CD4-positive, alpha-beta T cell treated with Interleukin-17A for 4 hours (primary cell): ENCODE measurements around the gene CLINT1.
"Not testable (repeated sequence)": the region's sequence is repeated elsewhere in the genome, so short reads cannot be mapped to it uniquely, and the experiment has no call there.

Source experiments
- DNase-seq: peaks from one replicate; pipeline ENCODE4 v3.0.0-alpha.2; 2020; ENCODE audit warnings: mixed read lengths

Gene CLINT1

GRCh38 chr5:157858527-157859226 is at the start of gene CLINT1:
CLINT1 (minus strand) TSS chr5:157859145; CDS start chr5:157858970, 175 bp downstream.
- DNase-seq, result peak; percentile 92

- DNase-seq, result no peak
Measured at GRCh38 chr5:157908459-157908858, 49.5 kb upstream of the CLINT1 start.

DNA sequence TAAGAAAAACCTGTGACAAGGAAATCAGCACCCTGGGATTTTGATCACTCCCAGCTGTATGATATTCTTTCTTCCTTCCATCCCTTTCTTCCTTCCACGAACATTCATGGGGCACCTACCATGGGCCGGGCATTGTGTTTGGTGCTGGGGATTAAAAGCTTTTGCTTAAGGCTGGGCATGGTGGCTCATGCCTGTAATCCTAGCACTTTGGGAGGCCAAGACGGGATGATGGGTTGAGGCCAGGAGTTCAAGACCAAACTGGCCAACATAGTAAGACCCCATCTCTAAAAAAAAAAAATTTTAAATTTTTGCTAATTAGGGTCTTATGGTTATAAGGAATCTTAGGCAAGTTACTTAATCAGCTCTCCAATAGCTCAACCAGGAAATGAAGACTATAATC is 48.5 kb upstream of the CLINT1 start:
- DNase-seq, result no peak

GRCh38 chr5:157903117-157903450 is 44.1 kb upstream of the CLINT1 start:
- no peak for DNase-seq

- no peak for DNase-seq
Measured at GRCh38 chr5:157902449-157903116, 43.6 kb upstream of the CLINT1 start.

- no peak for DNase-seq
Measured at GRCh38 chr5:157900644-157901043, 41.7 kb upstream of the CLINT1 start.

DNA sequence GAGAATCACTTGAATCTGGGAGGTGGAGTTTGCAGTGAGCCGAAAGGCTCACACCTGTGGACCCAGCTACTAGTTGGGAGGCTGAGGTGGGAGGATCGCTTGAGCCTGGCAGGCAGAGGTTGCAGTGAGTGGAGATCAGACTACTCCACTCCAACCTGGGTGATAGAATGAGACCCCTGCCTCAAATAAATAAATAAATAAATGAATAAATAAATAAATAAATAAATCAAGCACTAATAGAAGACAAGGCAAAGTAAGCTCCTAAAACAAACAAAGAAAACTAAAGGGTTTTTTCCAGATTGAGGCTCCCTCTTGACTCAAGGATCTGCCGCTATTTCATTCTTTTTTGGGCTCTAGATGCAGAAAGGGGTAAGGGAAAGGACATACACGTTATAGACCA is 34.7 kb upstream of the CLINT1 start:
- DNase-seq, result no peak

GRCh38 chr5:157892974-157893373 is 34.0 kb upstream of the CLINT1 start:
- no peak for DNase-seq

- DNase-seq, result no peak
Measured at GRCh38 chr5:157890836-157891597, 32.1 kb upstream of the CLINT1 start.

GRCh38 chr5:157888814-157889532 is 30.0 kb upstream of the CLINT1 start:
- DNase-seq, result no peak

DNA sequence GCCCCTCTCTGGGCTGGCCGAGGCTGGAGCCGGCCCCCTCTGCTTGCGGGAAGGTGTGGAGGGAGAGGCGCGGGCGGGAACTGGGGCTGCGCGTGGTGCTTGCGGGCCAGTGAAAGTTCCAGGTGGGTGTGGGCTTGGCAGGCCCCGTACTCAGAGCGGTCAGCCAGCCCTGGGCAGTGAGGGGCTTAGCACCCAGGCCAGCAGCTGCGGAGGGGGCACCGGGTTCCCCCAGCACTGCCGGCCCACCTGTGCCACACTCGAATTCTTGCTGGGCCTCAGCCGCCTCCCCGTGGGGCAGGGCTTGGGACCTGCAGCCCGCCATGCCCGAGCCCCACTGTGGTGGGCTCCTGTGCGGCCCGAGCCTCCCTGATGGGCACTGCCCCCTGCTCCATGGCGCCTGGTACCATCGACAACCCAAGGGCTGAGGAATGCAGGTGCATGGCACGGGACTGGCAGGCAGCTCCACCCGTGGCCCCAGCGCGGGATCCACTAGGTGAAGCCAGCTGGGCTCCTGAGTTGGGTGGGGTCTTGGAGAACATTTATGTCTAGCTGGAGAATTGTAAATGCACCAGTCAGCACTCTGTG is 27.9 kb upstream of the CLINT1 start:
- no peak for DNase-seq

- not testable (repeated sequence) for DNase-seq
Measured at GRCh38 chr5:157885051-157885450, 26.1 kb upstream of the CLINT1 start.

- DNase-seq, result not testable (repeated sequence)
Measured at GRCh38 chr5:157881498-157881897, 22.6 kb upstream of the CLINT1 start.

- DNase-seq, result no peak
Measured at GRCh38 chr5:157877821-157878220, 18.9 kb upstream of the CLINT1 start.

GRCh38 chr5:157874861-157875260 is 15.9 kb upstream of the CLINT1 start:
- no peak for DNase-seq

- DNase-seq, result no peak
Measured at GRCh38 chr5:157870837-157871834, 12.2 kb upstream of the CLINT1 start.

GRCh38 chr5:157867751-157868387 is 8.9 kb upstream of the CLINT1 start:
- no peak for DNase-seq

DNA sequence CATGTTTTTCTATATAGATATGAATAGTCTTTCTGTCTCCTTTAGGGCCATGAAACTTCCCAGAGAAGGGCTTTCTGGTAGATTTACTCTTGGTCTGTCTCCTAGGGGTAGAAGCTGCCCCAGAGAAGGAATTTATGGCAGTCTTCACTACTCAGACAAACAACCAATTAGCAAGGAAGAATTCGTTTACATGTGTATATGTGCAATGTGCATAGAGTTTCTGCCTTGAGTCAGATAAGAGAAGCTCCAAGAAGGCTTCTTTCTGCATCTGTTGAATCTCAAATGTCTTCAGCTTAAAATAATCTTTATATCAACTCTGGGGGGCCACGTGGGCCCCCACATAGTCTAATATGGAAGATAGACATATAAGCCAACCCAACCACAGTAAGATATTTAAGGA is 7.6 kb upstream of the CLINT1 start:
- DNase-seq, result no peak

DNA sequence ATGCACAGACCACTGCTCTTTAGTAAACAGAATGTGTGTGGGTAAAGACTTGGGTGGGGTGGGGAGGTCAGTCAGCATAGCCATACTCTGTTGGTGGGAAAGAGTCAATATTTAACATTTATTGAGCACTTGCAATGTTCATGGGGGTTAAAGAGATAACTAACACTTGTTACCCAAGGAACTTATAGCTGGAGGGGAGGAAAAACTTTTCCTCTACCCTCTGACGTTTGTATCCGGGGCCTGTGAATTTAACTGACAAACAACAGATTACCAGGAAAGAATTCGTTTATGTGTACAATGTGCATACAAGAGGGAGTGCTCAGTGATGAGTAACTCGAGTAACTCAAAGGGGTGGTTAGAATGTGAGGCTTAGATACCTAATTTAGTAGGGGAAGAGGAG is 6.8 kb upstream of the CLINT1 start:
- DNase-seq, result no peak

GRCh38 chr5:157864067-157864466 is 5.1 kb upstream of the CLINT1 start:
- DNase-seq, result peak; percentile 50
